Activated T-helper 2 cell treated with anti-CD3 and anti-CD28 coated beads, Interferon-gamma antibody, Interleukin-2, Interleukin-4, amounts not matched to agents 10 μg/mL and 5 μg/mL and 100 μg/mL, durations not matched to agents 14 hours and 24 hours and 36 hours (primary cell): Measurements from ENCODE around the gene JAG1. TPM values are rescaled to one million over a fixed set of nuclear protein-coding genes. Genes with fewer than 3 reads are reported as not detected.

Source experiments
- DNase-seq: peaks from one replicate; pipeline ENCODE4 v3.0.0; 2021; ENCODE audit warnings: low spot score
- H3K27ac Mint-ChIP-seq: one replicate; pipeline ENCODE4 v1.8.0; 2021; ENCODE audit warnings: mixed read lengths
- H3K27me3 Mint-ChIP-seq: one replicate; pipeline ENCODE4 v1.8.0; 2021; ENCODE audit warnings: low read depth, mixed read lengths
- H3K36me3 Mint-ChIP-seq: one replicate; pipeline ENCODE4 v1.8.0; 2021; ENCODE audit warnings: low read depth, mixed read lengths
- H3K4me1 Mint-ChIP-seq: one replicate; pipeline ENCODE4 v1.8.0; 2021; ENCODE audit warnings: low read depth, mixed read lengths
- H3K4me3 Mint-ChIP-seq: one replicate; pipeline ENCODE4 v1.8.0; 2021; ENCODE audit warnings: low read depth, mild to moderate bottlenecking, moderate library complexity, mixed read lengths
- H3K9me3 Mint-ChIP-seq: one replicate; pipeline ENCODE4 v1.8.0; 2021; ENCODE audit warnings: mixed read lengths
- intact Hi-C: fragments of 100-400 bp; cut with micrococcal nuclease; formaldehyde crosslinking; loops from one replicate; pipeline ENCODE4 v1.15.1; 2023
- total RNA-seq: library from RNA; stranded (reverse); gene quantifications from 2 replicates; pipeline ENCODE4 v1.2.3, GENCODE V29; 2022

Gene JAG1
- total RNA-seq, 1 donor from 2014 or later, result 2.8 TPM

- intact Hi-C loops, result loop anchor here (5.0 to 10.0 kb wide), 2 partner anchors 454 to 697 kb away; partner anchors contain the start of gene SNAP25
- Mint-ChIP-seq H3K27me3 (peaks cover 54% of the 10 kb centered on the region), H3K4me1 (peaks cover 30% of the 10 kb centered on the region), H3K9me3 (no peaks in the 10 kb centered on the region), H3K4me3 (peak overlapping the region; percentile 45), H3K27ac (no peak overlapping the region), H3K36me3 (no peaks in the 10 kb centered on the region)
- peak; percentile 37 for DNase-seq
These were observed 2.4 kb downstream of the JAG1 start for GRCh38 chr20:10671221-10671918.

GRCh38 chr20:10670501-10671220 lies 3.1 kb downstream of the JAG1 start:
- H3K27ac Mint-ChIP-seq, result no peak overlapping the region
- DNase-seq, result no peak
- intact Hi-C loops, result loop anchor here (5.0 to 10.0 kb wide), 2 partner anchors 453 to 696 kb away; partner anchors contain the start of gene SNAP25
- H3K36me3 Mint-ChIP-seq, result no peaks in the 10 kb centered on the region
- peaks cover 30% of the 10 kb centered on the region for H3K4me1 Mint-ChIP-seq
- no peak overlapping the region for H3K4me3 Mint-ChIP-seq
- peaks cover 48% of the 10 kb centered on the region for H3K27me3 Mint-ChIP-seq
- H3K9me3 Mint-ChIP-seq, result no peaks in the 10 kb centered on the region

GRCh38 chr20:10669843-10670446 lies 3.9 kb downstream of the JAG1 start:
- H3K27me3 Mint-ChIP-seq, result peaks cover 42% of the 10 kb centered on the region

GRCh38 chr20:10668677-10669368 lies 5.0 kb downstream of the JAG1 start:
- no peaks in the 10 kb centered on the region for H3K36me3 Mint-ChIP-seq
- intact Hi-C loops, result no loop called here
- H3K4me1 Mint-ChIP-seq, result peaks cover 23% of the 10 kb centered on the region
- no peak for DNase-seq
- H3K27ac Mint-ChIP-seq, result no peak overlapping the region
- peaks cover 45% of the 10 kb centered on the region for H3K27me3 Mint-ChIP-seq
- no peak overlapping the region for H3K4me3 Mint-ChIP-seq
- H3K9me3 Mint-ChIP-seq, result no peaks in the 10 kb centered on the region

More at GRCh38 chr20:10669843-10670446, 3.9 kb downstream of the JAG1 start:
- no peak for DNase-seq
- Mint-ChIP-seq H3K9me3 (no peaks in the 10 kb centered on the region), H3K4me3 (no peak overlapping the region), H3K27ac (no peak overlapping the region), H3K36me3 (no peaks in the 10 kb centered on the region), H3K4me1 (peaks cover 26% of the 10 kb centered on the region)
- intact Hi-C loops, result loop anchor here (5.0 to 10.0 kb wide), 2 partner anchors 453 to 695 kb away; partner anchors contain the start of gene SNAP25

GRCh38 chr20:10667560-10668167 lies 6.1 kb downstream of the JAG1 start:
- intact Hi-C loops, result no loop called here
- H3K4me1 Mint-ChIP-seq, result peaks cover 17% of the 10 kb centered on the region
- DNase-seq, result no peak
- no peak overlapping the region for H3K27ac Mint-ChIP-seq
- peaks cover 50% of the 10 kb centered on the region for H3K27me3 Mint-ChIP-seq
- H3K4me3 Mint-ChIP-seq, result no peak overlapping the region
- H3K9me3 Mint-ChIP-seq, result no peaks in the 10 kb centered on the region
- H3K36me3 Mint-ChIP-seq, result no peaks in the 10 kb centered on the region

GRCh38 chr20:10667077-10667401 lies 6.8 kb downstream of the JAG1 start:
- no peak for DNase-seq
- intact Hi-C loops, result no loop called here
- H3K9me3 Mint-ChIP-seq, result no peaks in the 10 kb centered on the region
- peaks cover 54% of the 10 kb centered on the region for H3K27me3 Mint-ChIP-seq
- no peak overlapping the region for H3K27ac Mint-ChIP-seq
- peaks cover 12% of the 10 kb centered on the region for H3K4me1 Mint-ChIP-seq
- no peaks in the 10 kb centered on the region for H3K36me3 Mint-ChIP-seq
- H3K4me3 Mint-ChIP-seq, result no peak overlapping the region

GRCh38 chr20:10666221-10667076 lies 7.3 kb downstream of the JAG1 start:
- H3K9me3 Mint-ChIP-seq, result no peaks in the 10 kb centered on the region
- H3K27ac Mint-ChIP-seq, result no peak overlapping the region
- H3K4me1 Mint-ChIP-seq, result peaks cover 9% of the 10 kb centered on the region
- no peak for DNase-seq
- H3K36me3 Mint-ChIP-seq, result no peaks in the 10 kb centered on the region
- peaks cover 56% of the 10 kb centered on the region for H3K27me3 Mint-ChIP-seq
- H3K4me3 Mint-ChIP-seq, result no peak overlapping the region
- intact Hi-C loops, result no loop called here

- Mint-ChIP-seq H3K36me3 (no peaks in the 10 kb centered on the region), H3K27me3 (peaks cover 54% of the 10 kb centered on the region), H3K4me1 (peaks cover 6% of the 10 kb centered on the region), H3K4me3 (no peak overlapping the region), H3K9me3 (no peaks in the 10 kb centered on the region), H3K27ac (no peak overlapping the region)
- intact Hi-C loops, result no loop called here
- no peak for DNase-seq
These were observed 8.0 kb downstream of the JAG1 start for GRCh38 chr20:10665791-10666190.

- intact Hi-C loops, result no loop called here
- peaks cover 54% of the 10 kb centered on the region for H3K27me3 Mint-ChIP-seq
- H3K4me1 Mint-ChIP-seq, result no peaks in the 10 kb centered on the region
- no peak overlapping the region for H3K27ac Mint-ChIP-seq
- H3K4me3 Mint-ChIP-seq, result no peak overlapping the region
- no peaks in the 10 kb centered on the region for H3K9me3 Mint-ChIP-seq
- DNase-seq, result no peak
- H3K36me3 Mint-ChIP-seq, result no peaks in the 10 kb centered on the region
These were observed 8.7 kb downstream of the JAG1 start for GRCh38 chr20:10665027-10665561.

- H3K27me3 Mint-ChIP-seq, result peaks cover 51% of the 10 kb centered on the region
- no peak overlapping the region for H3K27ac Mint-ChIP-seq
- no peaks in the 10 kb centered on the region for H3K36me3 Mint-ChIP-seq
- no peak for DNase-seq
- H3K4me1 Mint-ChIP-seq, result no peaks in the 10 kb centered on the region
- no peaks in the 10 kb centered on the region for H3K9me3 Mint-ChIP-seq
- intact Hi-C loops, result no loop called here
- H3K4me3 Mint-ChIP-seq, result no peak overlapping the region
These were observed 10.0 kb downstream of the JAG1 start for GRCh38 chr20:10663756-10664155.

- Mint-ChIP-seq H3K4me1 (no peaks in the 10 kb centered on the region), H3K9me3 (no peaks in the 10 kb centered on the region), H3K27me3 (peaks cover 47% of the 10 kb centered on the region), H3K4me3 (no peak overlapping the region), H3K36me3 (no peaks in the 10 kb centered on the region), H3K27ac (no peak overlapping the region)
- no peak for DNase-seq
- intact Hi-C loops, result no loop called here
These were observed 10.9 kb downstream of the JAG1 start for GRCh38 chr20:10662661-10663458.
